ENCODE measurements around the gene DIPK1B.
"Not testable (repeated sequence)": the region's sequence is repeated elsewhere in the genome, so short reads cannot be mapped to it uniquely, and the experiment has no call there.

The DIPK1B gene

DNA sequence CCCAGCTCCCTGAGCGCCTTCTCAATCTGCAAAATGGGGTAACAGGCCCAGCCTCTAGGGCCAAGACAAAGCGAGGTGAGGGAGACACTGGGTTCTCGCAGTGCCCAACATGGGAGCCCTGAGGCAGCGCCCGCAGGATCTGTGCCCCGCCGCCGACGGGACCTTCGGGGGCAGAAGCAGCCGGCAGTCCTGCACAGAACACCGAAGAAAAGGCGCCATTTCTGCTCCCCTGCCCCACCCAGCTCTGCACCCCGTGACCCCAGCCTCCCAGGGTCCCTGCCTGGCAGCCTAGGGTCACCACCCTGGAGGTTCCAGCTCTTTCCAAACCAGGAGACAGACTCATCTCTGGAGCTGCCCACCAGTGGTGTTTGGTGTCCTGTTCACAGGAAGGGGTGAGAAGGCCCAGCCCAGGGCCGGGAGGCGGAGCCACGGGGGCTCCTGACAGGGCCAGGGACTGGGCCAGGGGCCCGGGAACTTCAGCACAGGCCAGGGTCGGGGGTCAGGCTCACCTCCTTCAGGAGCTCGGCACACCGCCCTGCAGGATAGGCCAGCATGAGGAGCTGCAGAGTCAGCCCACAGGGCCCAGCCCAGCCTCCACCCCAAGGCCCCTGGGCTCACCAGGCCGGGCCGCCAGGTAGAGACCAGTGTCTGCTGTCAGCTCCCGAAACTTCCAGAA, 42.4 kb downstream of the DIPK1B start:
- DNase-seq = no peak

DNA sequence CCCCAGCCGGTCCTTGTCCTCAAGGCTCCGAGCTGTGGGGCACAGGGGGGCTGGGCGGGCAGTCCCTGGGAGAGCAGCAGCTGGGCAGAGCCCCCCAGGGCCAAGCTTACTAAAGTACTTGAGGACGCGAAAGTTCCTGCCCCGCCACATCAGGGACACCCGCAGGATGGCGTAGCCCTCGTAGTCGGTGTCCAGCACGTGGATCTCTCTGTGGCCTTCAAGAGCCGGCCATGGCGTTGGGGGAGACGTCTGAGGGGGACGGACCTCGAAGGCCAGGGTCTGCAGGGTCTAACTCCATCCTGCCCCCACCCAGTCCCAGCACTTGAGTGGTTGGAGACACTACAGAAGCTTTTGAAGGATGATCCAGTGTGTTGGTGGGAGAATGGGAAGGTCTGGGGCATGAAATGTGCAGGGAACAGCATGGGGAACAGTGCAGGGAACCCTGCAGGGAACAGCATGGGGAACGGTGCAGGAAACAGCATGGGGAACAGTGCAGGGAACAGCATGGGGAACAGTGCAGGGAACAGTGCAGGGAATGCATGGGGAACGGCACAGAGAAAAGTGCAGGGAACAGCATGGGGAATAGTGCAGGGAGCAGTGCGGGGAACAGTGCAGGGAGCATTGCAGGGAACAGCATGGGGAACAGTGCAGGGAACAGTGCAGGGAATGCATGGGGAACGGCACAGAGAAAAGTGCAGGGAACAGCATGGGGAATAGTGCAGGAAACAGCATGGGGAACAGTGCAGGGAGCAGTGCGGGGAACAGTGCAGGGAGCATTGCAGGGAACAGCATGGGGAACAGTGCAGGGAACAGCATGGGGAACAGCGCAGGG, 43.1 kb downstream of the DIPK1B start:
- not testable (repeated sequence) for DNase-seq

DNA sequence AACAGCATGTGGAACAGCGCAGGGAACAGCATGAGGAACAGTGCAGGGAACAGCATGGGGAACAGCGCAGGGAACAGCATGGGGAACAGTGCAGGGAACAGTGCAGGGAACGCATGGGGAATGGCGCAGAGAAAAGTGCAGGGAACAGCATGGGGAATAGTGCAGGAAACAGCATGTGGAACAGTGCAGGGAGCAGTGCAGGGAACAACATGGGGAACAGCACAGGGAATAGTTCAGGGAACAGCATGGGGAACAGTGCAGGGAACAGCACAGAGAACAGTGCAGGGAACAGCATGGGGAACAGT, 43.7 kb downstream of the DIPK1B start:
- DNase-seq = no peak

DNA sequence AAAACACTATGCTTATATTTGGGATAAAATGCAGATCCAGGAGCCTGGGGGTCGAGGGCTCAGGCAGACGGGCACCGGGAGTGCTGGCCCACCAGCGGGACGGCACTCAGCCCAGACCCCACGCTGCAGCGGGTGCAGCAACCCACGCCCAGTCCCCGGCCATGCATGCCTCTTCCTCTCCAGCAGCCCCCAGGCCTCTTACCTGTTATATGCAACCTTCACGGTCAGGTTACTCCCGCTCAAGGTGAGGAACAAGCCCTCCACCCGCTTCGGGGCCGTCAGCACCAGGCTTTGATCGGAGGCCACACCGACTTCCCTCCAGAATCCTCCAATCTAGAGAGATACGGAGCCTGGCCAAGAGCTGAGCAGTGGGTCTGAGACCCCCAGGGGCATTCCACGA, 44.5 kb downstream of the DIPK1B start:
- DNase-seq = no peak

DNA sequence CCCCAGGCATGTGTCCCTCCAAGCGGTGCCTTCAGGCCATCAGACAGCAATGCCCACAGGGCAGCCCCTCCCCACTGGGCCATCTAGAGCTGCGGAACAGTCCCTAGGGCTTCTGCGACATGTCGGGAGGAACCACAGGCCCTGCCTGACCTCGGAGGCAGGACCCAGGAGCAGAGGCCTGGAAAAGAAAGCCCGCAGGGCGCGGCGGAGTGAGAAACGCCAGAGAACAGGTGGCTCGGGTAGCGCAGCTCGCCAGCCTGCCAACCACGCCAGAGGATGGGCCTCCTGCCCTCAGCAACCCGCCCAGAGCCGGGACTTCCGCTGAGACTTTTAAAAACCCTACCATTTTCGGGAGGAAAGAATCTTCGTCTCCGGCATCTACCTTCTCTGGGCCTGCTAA, 45.0 kb downstream of the DIPK1B start:
- DNase-seq = no peak

GRCh38 chr9:136757751-136758140, 45.4 kb downstream of the DIPK1B start:
- no peak for DNase-seq

DNA sequence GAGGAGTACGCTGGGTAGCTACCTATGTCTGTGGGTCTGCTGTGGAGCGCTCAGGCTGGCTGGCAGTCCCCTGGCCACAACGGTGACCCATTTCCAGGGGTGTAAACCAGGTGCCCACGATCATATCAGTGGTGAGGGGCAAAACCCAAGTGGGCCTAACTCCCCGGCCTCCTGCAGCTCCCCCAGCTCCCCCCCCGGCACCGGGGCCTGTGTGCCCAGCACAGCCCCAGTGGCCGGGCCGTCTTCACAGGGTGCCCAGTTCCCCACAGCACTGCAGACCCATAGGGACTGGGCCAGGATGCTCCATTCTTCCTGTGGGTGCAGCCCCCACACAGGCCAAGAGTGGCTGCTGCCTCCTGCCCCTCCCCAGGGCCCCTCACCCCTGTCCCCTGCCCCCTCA, 46.6 kb downstream of the DIPK1B start:
- DNase-seq = no peak

- DNase-seq = no peak
Observed at GRCh38 chr9:136759436-136760325, 47.3 kb downstream of the DIPK1B start.

DNA sequence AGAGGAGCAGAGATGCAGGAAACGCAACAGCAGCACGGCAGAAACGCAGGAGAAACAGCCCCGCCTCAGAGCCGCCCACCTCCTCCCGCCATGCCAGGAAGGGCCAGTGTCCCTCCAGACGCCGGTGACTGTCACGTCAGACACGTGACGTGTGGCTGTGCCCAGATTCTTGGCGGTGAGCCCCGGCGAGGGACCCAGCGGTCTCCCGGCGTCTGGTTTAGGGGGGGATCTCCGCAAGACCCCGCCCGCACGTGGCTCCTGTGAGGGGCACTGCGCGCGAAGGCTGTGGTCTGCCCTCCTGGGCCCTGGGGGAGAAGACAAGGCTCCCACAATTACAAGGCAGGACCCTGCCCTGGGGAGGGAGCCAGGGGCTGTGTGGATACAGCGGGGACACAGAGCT, 48.1 kb downstream of the DIPK1B start:
- no peak for DNase-seq

- DNase-seq = peak in 2 of 3 experiments; percentile 18 to 28
Observed at GRCh38 chr9:136760834-136761544, 48.6 kb downstream of the DIPK1B start.

- DNase-seq = no peak
Observed at GRCh38 chr9:136761545-136761981, 49.2 kb downstream of the DIPK1B start.

- no peak for DNase-seq
Observed at GRCh38 chr9:136762221-136762691, 49.9 kb downstream of the DIPK1B start.

- peak; percentile 44 to 80 (median 70) for DNase-seq
Observed at GRCh38 chr9:136762915-136763648, 50.7 kb downstream of the DIPK1B start.

DNA sequence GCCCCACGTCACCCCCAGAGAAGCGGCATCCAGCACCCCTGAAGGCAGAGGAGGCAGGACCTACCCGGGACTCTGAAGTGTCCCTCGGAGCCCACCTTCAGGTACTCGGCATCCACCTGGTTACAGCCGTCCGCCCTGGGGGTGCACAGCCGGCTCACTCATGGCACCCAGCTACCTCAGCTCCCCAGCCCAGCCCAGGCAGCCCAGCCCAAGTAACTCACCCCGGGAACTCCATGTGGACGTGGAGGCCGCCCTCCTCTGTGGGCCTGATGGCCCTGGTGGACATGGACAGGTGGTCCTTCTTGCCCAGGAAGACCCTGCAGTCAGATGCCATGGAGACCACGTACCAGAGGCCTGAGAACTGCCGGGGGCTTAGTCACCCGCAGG, 51.3 kb downstream of the DIPK1B start:
- no peak for DNase-seq

DNA sequence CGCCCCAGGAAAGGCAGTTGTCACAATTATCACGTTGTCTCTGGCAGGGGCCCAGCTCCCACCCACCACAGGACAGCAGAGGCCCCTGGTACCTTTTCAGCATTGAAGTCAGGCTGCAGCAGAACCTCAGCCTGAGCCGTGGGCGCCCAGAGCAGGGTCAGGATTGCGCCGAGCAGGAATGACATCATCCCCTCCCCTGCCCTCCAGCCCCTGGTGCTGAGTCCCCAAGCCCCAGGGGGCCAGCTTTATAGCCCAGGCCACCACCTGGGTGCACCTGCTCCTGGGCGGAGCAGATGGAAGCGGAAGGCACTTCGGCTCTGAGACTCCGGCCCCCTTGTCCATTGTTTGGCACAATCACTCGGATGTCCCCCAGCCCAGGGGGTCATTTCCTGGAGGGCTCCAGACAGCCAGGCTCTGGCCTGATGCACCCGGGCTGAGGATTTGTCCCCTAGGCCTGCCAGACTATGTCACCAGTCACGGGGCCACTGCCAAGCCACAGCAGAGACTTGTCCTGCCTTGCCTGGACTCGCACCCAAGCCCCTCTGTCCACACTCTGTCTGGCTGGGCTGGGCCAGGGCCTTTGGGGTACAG, 52.0 kb downstream of the DIPK1B start, which contains the start of gene LCN15:
Gene LCN15 (minus strand): TSS at position 218 of the 591 bp plus-strand sequence. CDS start 30 bp downstream, at position 188.
- DNase-seq = peak in 2 of 3 experiments; percentile 91 to 96

DNA sequence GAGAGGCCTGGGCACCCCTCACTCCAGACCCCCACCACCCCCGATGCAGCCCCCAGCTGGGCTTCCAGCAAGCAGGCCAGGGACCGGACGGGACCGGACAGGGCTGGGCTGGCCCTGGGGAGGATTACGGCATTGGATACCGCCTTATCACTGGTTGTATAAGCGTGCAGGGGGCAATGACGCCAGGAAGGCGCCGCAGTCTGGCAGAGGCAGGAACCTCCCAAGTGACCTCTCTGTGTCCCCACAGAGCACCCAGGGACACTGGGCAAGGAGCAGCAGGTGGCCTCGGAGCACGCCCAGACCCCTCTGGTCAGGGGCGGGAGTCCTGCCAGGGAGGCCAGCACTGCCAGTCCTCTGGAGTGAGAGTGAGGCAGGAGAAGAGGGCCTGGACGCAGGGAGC, 52.7 kb downstream of the DIPK1B start:
- peak in 1 of 3 experiments; percentile 44 for DNase-seq

DNA sequence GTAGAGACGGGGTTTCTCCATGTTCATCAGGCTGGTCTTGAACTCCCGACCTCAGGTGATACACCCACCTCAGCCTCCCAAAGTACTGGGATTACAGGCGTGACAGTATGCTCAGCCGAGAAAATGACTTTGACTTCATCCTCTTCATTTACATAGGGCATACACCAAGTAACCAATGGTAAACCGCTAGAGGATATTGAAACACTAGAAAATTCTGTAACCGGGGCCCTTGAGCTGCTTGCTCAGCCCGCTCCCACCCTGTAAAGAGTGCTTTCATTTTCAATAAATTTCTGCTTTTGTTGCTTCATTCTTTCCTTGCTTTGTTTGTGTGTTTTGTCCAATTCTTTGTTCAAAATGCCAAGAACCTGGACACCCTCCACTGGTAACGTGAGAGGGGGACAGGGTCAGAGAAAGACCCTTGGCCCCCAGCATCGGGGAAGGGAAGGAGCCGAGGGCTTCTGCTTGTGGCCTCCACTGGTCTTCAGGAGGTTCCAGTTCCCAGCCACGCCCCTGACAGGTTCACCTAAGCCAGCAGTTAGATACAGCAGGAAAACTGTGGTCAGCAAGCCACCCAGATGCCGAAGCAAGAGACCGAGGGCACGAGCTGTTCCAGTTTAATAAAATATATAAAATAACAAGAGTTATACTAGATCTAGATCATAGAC, 53.5 kb downstream of the DIPK1B start:
- DNase-seq = peak in 1 of 3 experiments; percentile 49

DNA sequence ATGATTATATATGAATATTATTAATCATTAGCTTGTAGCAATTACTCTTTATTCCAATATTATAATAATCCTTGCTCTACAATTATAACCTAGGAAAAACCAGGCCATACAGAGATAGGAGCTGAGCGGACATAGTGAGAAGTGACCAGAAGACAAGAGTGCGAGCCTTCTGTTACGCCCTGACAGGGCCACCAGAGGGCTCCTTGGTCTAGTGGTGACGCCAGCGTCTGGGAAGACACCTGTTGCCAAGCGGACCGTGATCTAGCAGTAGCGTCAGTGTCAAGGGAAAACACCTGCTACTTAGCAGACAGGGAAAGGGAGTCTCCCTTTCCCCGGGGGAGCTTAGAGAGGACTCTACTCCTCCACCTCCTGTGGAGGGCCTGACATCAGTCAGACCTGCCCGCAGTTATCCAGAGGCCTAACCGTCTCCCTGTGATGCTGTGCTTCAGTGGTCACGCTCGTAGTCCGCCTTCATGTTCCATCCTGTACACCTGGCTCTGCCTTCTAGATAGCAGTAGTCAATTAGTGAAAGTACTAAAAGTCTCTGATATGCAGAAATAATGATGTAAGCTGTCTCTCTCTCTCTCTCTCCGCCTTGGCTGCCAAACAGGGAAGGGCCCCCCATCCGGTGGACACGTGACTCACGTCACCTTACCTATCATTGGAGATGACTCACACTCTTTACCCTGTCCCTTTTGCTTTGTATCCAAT, 54.2 kb downstream of the DIPK1B start:
- peak; percentile 56 to 94 (median 78) for DNase-seq

GRCh38 chr9:136769710-136770191, 57.4 kb downstream of the DIPK1B start:
- DNase-seq = peak in 2 of 3 experiments; percentile 34 to 48

DNA sequence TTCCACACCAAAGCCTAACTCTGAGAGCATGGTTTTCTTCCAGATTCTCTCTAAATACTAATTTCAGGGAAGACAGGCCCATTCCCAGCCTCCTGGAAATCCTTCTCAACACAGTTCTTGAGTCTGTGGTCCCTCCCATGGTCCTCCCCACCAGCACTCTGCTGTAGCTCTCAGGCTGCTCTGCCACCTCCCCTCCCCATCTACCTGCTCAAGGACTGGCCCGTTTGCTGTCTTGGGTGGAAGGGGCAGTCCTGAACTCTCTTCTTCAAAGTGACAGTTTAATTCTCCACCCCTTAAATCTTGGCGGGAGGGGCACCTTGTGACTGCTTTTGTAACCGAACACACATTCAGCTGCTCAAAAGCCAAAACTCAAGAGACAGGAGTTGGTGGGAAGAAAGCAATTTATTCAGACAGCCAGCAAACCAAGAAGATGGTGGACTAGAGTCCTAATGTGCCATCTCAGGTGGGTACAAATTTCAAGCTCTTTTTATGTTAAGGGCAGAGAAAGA, 59.6 kb downstream of the DIPK1B start:
- no peak for DNase-seq
